ENCODE results near the gene PDE7B.

The PDE7B gene

DNA sequence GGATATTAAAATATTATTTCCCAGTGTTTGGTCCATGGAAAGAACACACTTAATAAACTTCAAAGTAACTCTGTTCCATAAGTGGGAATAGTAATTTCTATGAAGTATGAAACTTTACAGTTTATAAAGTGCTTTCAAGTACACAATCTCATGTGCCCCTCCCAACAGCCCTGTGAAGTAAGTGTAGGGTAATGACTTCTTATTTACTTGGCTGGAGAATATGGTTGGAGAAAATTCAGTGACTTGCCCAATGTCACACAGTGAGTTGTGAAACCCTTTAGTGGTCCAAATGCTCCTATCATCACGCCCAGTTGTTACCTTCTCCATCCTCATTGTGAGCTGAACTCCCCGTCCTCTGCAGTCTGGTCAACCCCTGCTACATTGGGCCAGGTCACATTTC, 141.2 kb downstream of the PDE7B start:
- Histone ChIP-seq H3K27me3 (ENCODE audit: low read depth, low read length) (no peaks in the 10 kb centered on the region), H3K27ac (ENCODE audit: low read length) (no peak overlapping the region), H3K4me3 (ENCODE audit: low read depth in 1 of 2, low read length in 2 of 2) (no peak overlapping the region), H3K4me1 (ENCODE audit: control insufficient read depth in 1 of 2, insufficient read depth in 2 of 2, low read length in 2 of 2) (no peaks in the 10 kb centered on the region), H3K36me3 (ENCODE audit: control insufficient read depth in 1 of 2, insufficient read depth in 2 of 2, low read length in 2 of 2) (no peaks in the 10 kb centered on the region), H3K9me3 (ENCODE audit: control insufficient read depth in 1 of 2, low read length in 2 of 2) (no peaks in the 10 kb centered on the region)

GRCh38 chr6:135993361-135993760, 141.9 kb downstream of the PDE7B start:
- Histone ChIP-seq H3K27ac (ENCODE audit: low read length) (no peak overlapping the region), H3K9me3 (ENCODE audit: control insufficient read depth in 1 of 2, low read length in 2 of 2) (no peaks in the 10 kb centered on the region), H3K4me1 (ENCODE audit: control insufficient read depth in 1 of 2, insufficient read depth in 2 of 2, low read length in 2 of 2) (no peaks in the 10 kb centered on the region)

GRCh38 chr6:135994857-135995544, 143.5 kb downstream of the PDE7B start:
- no peaks in the 10 kb centered on the region for H3K36me3 ChIP-seq (ENCODE audit: control insufficient read depth in 1 of 2, insufficient read depth in 2 of 2, low read length in 2 of 2)
- H3K4me1 ChIP-seq (ENCODE audit: control insufficient read depth in 1 of 2, insufficient read depth in 2 of 2, low read length in 2 of 2), result no peaks in the 10 kb centered on the region
- no peaks in the 10 kb centered on the region for H3K27me3 ChIP-seq (ENCODE audit: low read depth, low read length)
- H3K4me3 ChIP-seq (ENCODE audit: low read depth in 1 of 2, low read length in 2 of 2), result no peak overlapping the region
- H3K27ac ChIP-seq (ENCODE audit: low read length), result no peak overlapping the region
- H3K9me3 ChIP-seq (ENCODE audit: control insufficient read depth in 1 of 2, low read length in 2 of 2), result peaks cover 0 to 5% of the 10 kb centered on the region in 2 donors

More at GRCh38 chr6:135993361-135993760, 141.9 kb downstream of the PDE7B start:
- Histone ChIP-seq H3K4me3 (ENCODE audit: low read depth in 1 of 2, low read length in 2 of 2) (no peak overlapping the region), H3K27me3 (ENCODE audit: low read depth, low read length) (no peaks in the 10 kb centered on the region), H3K36me3 (ENCODE audit: control insufficient read depth in 1 of 2, insufficient read depth in 2 of 2, low read length in 2 of 2) (no peaks in the 10 kb centered on the region)

GRCh38 chr6:135995545-135995898, 144.0 kb downstream of the PDE7B start:
- H3K4me3 ChIP-seq (ENCODE audit: low read depth in 1 of 2, low read length in 2 of 2), result no peak overlapping the region
- peaks cover 0 to 5% of the 10 kb centered on the region in 2 donors for H3K9me3 ChIP-seq (ENCODE audit: control insufficient read depth in 1 of 2, low read length in 2 of 2)
- no peaks in the 10 kb centered on the region for H3K4me1 ChIP-seq (ENCODE audit: control insufficient read depth in 1 of 2, insufficient read depth in 2 of 2, low read length in 2 of 2)
- no peaks in the 10 kb centered on the region for H3K27me3 ChIP-seq (ENCODE audit: low read depth, low read length)
- H3K36me3 ChIP-seq (ENCODE audit: control insufficient read depth in 1 of 2, insufficient read depth in 2 of 2, low read length in 2 of 2), result no peaks in the 10 kb centered on the region
- no peak overlapping the region for H3K27ac ChIP-seq (ENCODE audit: low read length)

DNA sequence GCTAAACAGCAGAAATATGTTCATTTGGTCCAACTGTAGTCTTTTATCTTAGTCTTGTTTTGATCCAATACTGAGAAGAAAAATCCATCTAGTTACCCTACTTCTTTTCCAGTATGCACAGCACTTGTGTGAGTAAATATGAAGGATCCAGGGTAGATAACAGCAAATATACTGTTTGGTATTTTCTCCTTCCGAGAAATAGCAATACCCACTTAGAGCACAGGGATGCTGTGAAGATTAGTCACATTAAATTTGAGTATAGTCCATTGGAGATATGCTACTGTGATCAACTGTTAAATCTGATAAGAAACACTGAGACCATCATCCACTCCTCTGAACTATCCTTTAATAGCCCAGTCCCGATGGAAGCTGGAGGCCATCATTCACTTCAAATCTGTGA, 145.2 kb downstream of the PDE7B start:
- Histone ChIP-seq H3K27me3 (ENCODE audit: low read depth, low read length) (no peaks in the 10 kb centered on the region), H3K36me3 (ENCODE audit: control insufficient read depth in 1 of 2, insufficient read depth in 2 of 2, low read length in 2 of 2) (no peaks in the 10 kb centered on the region), H3K9me3 (ENCODE audit: control insufficient read depth in 1 of 2, low read length in 2 of 2) (peaks cover 0 to 5% of the 10 kb centered on the region in 2 donors), H3K4me1 (ENCODE audit: control insufficient read depth in 1 of 2, insufficient read depth in 2 of 2, low read length in 2 of 2) (no peaks in the 10 kb centered on the region), H3K27ac (ENCODE audit: low read length) (no peak overlapping the region), H3K4me3 (ENCODE audit: low read depth in 1 of 2, low read length in 2 of 2) (no peak overlapping the region)

DNA sequence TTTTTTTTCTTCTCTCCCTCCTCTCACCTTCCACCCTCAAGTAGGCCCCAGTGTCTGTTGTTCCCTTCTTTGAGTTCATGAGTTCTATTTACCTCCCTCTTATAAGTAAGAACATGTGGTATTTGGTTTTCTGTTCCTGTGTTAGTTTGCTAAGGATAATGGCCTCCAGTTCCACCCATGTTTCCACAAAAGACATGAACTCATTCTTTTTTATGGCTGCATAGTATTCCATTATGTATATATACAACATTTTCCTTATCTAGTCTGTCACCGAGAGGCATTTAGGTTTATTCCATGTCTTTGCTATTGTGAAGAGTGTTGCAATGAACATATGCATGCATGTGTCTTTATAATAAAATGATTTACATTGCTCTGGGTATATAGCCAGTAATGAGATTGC, 147.9 kb downstream of the PDE7B start:
- H3K27me3 ChIP-seq (ENCODE audit: low read depth, low read length), result no peaks in the 10 kb centered on the region
- H3K4me1 ChIP-seq (ENCODE audit: control insufficient read depth in 1 of 2, insufficient read depth in 2 of 2, low read length in 2 of 2), result no peaks in the 10 kb centered on the region
- no peak overlapping the region for H3K27ac ChIP-seq (ENCODE audit: low read length)
- H3K36me3 ChIP-seq (ENCODE audit: control insufficient read depth in 1 of 2, insufficient read depth in 2 of 2, low read length in 2 of 2), result no peaks in the 10 kb centered on the region
- no peak overlapping the region for H3K4me3 ChIP-seq (ENCODE audit: low read depth in 1 of 2, low read length in 2 of 2)
- peaks cover 0 to 5% of the 10 kb centered on the region in 2 donors for H3K9me3 ChIP-seq (ENCODE audit: control insufficient read depth in 1 of 2, low read length in 2 of 2)

GRCh38 chr6:136007345-136007744, 155.8 kb downstream of the PDE7B start:
- H3K27ac ChIP-seq (ENCODE audit: low read length), result no peak overlapping the region
- no peaks in the 10 kb centered on the region for H3K27me3 ChIP-seq (ENCODE audit: low read depth, low read length)
- no peak overlapping the region for H3K4me3 ChIP-seq (ENCODE audit: low read depth in 1 of 2, low read length in 2 of 2)
- H3K36me3 ChIP-seq (ENCODE audit: control insufficient read depth in 1 of 2, insufficient read depth in 2 of 2, low read length in 2 of 2), result no peaks in the 10 kb centered on the region
- peaks cover 0 to 4% of the 10 kb centered on the region in 2 donors for H3K9me3 ChIP-seq (ENCODE audit: control insufficient read depth in 1 of 2, low read length in 2 of 2)
- H3K4me1 ChIP-seq (ENCODE audit: control insufficient read depth in 1 of 2, insufficient read depth in 2 of 2, low read length in 2 of 2), result no peaks in the 10 kb centered on the region

DNA sequence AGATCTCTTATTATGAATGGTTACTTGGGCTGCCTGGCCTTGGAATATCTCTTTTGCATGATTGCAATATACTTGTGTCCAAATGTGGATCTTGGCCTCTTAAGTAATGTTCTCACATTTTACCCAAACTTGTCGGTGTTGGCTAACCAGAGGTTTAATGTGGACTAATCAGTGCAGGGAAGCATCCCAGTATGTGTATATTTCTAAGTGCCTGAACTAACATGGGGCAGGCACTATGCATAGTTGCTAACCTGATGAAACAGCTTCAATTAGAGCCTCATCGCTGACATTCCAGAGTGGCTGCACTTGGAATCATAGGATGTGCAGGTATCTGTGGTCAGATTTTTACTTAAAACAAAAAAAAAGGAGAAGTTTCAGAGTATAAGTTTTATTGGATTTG, 160.0 kb downstream of the PDE7B start:
- Histone ChIP-seq H3K4me1 (ENCODE audit: control insufficient read depth in 1 of 2, insufficient read depth in 2 of 2, low read length in 2 of 2) (no peaks in the 10 kb centered on the region), H3K36me3 (ENCODE audit: control insufficient read depth in 1 of 2, insufficient read depth in 2 of 2, low read length in 2 of 2) (no peaks in the 10 kb centered on the region), H3K9me3 (ENCODE audit: control insufficient read depth in 1 of 2, low read length in 2 of 2) (peaks cover 0 to 4% of the 10 kb centered on the region in 2 donors), H3K27me3 (ENCODE audit: low read depth, low read length) (no peaks in the 10 kb centered on the region), H3K4me3 (ENCODE audit: low read depth in 1 of 2, low read length in 2 of 2) (no peak overlapping the region), H3K27ac (ENCODE audit: low read length) (no peak overlapping the region)

- H3K4me3 ChIP-seq (ENCODE audit: low read depth in 1 of 2, low read length in 2 of 2), result no peak overlapping the region
- H3K36me3 ChIP-seq (ENCODE audit: control insufficient read depth in 1 of 2, insufficient read depth in 2 of 2, low read length in 2 of 2), result no peaks in the 10 kb centered on the region
- H3K4me1 ChIP-seq (ENCODE audit: control insufficient read depth in 1 of 2, insufficient read depth in 2 of 2, low read length in 2 of 2), result no peaks in the 10 kb centered on the region
- H3K27me3 ChIP-seq (ENCODE audit: low read depth, low read length), result no peaks in the 10 kb centered on the region
- no peak overlapping the region for H3K27ac ChIP-seq (ENCODE audit: low read length)
- no peaks in the 10 kb centered on the region for H3K9me3 ChIP-seq (ENCODE audit: control insufficient read depth in 1 of 2, low read length in 2 of 2)
Observed at GRCh38 chr6:136012198-136012887, 160.8 kb downstream of the PDE7B start.

GRCh38 chr6:136012943-136013342, 161.4 kb downstream of the PDE7B start:
- H3K4me3 ChIP-seq (ENCODE audit: low read depth in 1 of 2, low read length in 2 of 2), result no peak overlapping the region
- no peaks in the 10 kb centered on the region for H3K9me3 ChIP-seq (ENCODE audit: control insufficient read depth in 1 of 2, low read length in 2 of 2)
- no peak overlapping the region for H3K27ac ChIP-seq (ENCODE audit: low read length)
- no peaks in the 10 kb centered on the region for H3K36me3 ChIP-seq (ENCODE audit: control insufficient read depth in 1 of 2, insufficient read depth in 2 of 2, low read length in 2 of 2)
- no peaks in the 10 kb centered on the region for H3K4me1 ChIP-seq (ENCODE audit: control insufficient read depth in 1 of 2, insufficient read depth in 2 of 2, low read length in 2 of 2)
- H3K27me3 ChIP-seq (ENCODE audit: low read depth, low read length), result no peaks in the 10 kb centered on the region

- Histone ChIP-seq H3K36me3 (ENCODE audit: control insufficient read depth in 1 of 2, insufficient read depth in 2 of 2, low read length in 2 of 2) (no peaks in the 10 kb centered on the region), H3K4me3 (ENCODE audit: low read depth in 1 of 2, low read length in 2 of 2) (no peak overlapping the region), H3K27ac (ENCODE audit: low read length) (no peak overlapping the region), H3K27me3 (ENCODE audit: low read depth, low read length) (no peaks in the 10 kb centered on the region), H3K9me3 (ENCODE audit: control insufficient read depth in 1 of 2, low read length in 2 of 2) (no peaks in the 10 kb centered on the region), H3K4me1 (ENCODE audit: control insufficient read depth in 1 of 2, insufficient read depth in 2 of 2, low read length in 2 of 2) (no peaks in the 10 kb centered on the region)
Observed at GRCh38 chr6:136014454-136015437, 163.2 kb downstream of the PDE7B start.
